ENCODE results near the gene ZNF827.

ZNF827 gene

DNA sequence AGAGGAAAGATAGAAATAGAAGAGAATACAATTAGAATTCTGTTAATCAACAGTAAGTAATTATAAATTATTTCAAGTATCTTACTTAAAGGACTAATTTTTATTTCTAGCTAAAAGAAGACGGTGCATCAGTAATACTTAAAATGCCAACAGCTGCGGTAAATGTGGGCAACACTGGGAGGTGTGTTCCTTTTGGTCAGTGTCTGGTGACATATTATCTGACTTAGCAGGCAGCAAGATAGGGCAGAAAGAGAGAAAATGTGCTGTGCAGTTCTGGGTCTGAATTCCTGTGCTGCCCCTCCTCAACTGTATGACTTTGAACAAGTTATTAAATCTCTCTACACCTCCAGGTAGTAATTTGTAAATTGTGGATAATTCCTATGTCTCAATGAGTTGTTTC, 120.6 kb downstream of the ZNF827 start (continued):
- TF ChIP-seq, protein P1, sequence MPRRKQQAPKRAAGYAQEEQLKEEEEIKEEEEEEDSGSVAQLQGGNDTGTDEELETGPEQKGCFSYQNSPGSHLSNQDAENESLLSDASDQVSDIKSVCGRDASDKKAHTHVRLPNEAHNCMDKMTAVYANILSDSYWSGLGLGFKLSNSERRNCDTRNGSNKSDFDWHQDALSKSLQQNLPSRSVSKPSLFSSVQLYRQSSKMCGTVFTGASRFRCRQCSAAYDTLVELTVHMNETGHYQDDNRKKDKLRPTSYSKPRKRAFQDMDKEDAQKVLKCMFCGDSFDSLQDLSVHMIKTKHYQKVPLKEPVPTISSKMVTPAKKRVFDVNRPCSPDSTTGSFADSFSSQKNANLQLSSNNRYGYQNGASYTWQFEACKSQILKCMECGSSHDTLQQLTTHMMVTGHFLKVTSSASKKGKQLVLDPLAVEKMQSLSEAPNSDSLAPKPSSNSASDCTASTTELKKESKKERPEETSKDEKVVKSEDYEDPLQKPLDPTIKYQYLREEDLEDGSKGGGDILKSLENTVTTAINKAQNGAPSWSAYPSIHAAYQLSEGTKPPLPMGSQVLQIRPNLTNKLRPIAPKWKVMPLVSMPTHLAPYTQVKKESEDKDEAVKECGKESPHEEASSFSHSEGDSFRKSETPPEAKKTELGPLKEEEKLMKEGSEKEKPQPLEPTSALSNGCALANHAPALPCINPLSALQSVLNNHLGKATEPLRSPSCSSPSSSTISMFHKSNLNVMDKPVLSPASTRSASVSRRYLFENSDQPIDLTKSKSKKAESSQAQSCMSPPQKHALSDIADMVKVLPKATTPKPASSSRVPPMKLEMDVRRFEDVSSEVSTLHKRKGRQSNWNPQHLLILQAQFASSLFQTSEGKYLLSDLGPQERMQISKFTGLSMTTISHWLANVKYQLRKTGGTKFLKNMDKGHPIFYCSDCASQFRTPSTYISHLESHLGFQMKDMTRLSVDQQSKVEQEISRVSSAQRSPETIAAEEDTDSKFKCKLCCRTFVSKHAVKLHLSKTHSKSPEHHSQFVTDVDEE (CRISPR knock-in tag; IDR thresholded peaks at IDR 0.05), result no peak
- TF ChIP-seq RARB (CRISPR knock-in tag; IDR thresholded peaks at IDR 0.05) (no peak), ZNF70 (CRISPR knock-in tag; IDR thresholded peaks at IDR 0.05) (no peak), PPARA (CRISPR knock-in tag; IDR thresholded peaks at IDR 0.05; ENCODE audit: borderline replicate concordance) (no peak)

DNA sequence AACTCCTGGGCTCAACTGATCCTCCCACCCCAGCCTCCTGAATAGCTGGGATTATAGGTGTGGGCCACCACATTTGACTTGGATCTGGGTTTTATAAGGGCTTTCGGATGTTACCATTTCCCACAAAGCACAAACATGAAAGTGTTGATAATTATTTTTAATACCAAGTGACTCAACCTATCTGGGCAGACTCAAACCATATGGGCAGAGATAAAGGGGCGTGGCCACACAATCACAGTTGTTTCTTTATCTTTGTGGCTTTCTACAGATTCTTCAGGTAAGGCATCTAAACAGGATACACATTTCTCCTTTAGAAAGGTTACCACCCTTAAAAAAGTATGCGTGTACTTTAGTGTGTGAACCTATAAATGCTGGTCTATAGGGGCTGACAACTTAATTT, 122.5 kb downstream of the ZNF827 start:
- TF ChIP-seq PPARA (CRISPR knock-in tag; IDR thresholded peaks at IDR 0.05; ENCODE audit: borderline replicate concordance) (no peak), RARB (CRISPR knock-in tag; IDR thresholded peaks at IDR 0.05) (no peak), ISL1 (CRISPR knock-in tag; IDR thresholded peaks at IDR 0.05) (no peak)
- no peak for ATAC-seq

DNA sequence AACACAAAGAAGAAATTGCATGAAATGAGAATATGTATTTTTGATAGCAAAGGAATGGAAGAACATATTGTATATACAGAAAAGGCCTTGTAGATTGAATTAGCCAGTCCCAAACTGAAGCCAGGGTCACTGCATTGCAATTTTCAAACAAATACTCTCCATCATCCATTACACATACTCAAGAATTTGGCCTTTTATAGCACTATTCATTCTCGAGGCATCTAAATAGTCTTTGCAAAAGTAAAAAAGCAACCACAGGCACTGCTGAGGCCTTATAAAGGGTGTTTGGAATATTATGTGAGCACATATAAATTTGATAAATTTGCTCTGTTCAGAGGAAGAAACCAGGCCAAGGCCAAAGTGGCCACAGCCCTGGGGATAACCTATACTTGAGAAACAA, 123.0 kb downstream of the ZNF827 start:
- ATAC-seq, result no peak
- TF ChIP-seq ZC3H10 (CRISPR knock-in tag; IDR thresholded peaks at IDR 0.05) (no peak), ZFP3 (CRISPR knock-in tag; IDR thresholded peaks at IDR 0.05) (no peak), TOX (CRISPR knock-in tag; IDR thresholded peaks at IDR 0.05; ENCODE audit: borderline replicate concordance) (no peak), ESRRG (CRISPR knock-in tag; IDR thresholded peaks at IDR 0.05) (no peak), TCF4 (CRISPR knock-in tag; IDR thresholded peaks at IDR 0.05; ENCODE audit: borderline replicate concordance) (no peak), ARNTL (CRISPR knock-in tag; IDR thresholded peaks at IDR 0.05; ENCODE audit: borderline replicate concordance, low read depth) (no peak), OSR1 (CRISPR knock-in tag; IDR thresholded peaks at IDR 0.05) (no peak), GLIS3 (CRISPR knock-in tag; IDR thresholded peaks at IDR 0.05) (no peak), PPARA (CRISPR knock-in tag; IDR thresholded peaks at IDR 0.05; ENCODE audit: borderline replicate concordance) (no peak), BACH2 (CRISPR knock-in tag; IDR thresholded peaks at IDR 0.05; ENCODE audit: borderline replicate concordance) (no peak)
- TF ChIP-seq, protein P1 (CRISPR knock-in tag; IDR thresholded peaks at IDR 0.05), result no peak

DNA sequence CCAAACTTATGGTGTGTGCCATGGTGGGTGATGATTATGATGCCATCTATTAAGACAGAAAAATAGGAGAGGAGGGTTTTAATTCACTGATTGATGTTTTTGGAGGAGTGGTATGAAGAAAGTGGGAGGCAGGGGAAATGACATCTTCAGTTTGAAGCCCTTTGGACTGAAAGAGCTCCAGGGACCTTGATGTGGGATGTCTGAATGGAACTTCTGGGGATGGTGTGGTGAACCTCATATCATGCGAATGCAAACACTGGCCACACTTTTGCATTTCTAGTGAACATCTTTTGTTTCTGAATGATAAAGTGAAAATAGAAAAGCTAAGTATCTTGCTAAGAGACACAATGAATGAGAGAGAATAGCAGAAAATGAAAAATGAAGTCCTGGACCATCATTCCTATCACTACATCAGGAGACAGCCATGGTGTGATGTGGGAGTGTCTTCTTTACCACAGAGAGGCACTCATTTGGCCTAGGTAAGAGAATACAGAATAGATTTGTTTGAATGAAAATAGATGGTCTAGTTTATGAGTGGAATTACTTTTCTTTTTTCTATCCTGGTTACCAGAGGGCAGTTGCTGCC, 123.5 kb downstream of the ZNF827 start:
- no peak for TF ChIP-seq GLIS3 (CRISPR knock-in tag; IDR thresholded peaks at IDR 0.05)
- TF ChIP-seq, protein P2, sequence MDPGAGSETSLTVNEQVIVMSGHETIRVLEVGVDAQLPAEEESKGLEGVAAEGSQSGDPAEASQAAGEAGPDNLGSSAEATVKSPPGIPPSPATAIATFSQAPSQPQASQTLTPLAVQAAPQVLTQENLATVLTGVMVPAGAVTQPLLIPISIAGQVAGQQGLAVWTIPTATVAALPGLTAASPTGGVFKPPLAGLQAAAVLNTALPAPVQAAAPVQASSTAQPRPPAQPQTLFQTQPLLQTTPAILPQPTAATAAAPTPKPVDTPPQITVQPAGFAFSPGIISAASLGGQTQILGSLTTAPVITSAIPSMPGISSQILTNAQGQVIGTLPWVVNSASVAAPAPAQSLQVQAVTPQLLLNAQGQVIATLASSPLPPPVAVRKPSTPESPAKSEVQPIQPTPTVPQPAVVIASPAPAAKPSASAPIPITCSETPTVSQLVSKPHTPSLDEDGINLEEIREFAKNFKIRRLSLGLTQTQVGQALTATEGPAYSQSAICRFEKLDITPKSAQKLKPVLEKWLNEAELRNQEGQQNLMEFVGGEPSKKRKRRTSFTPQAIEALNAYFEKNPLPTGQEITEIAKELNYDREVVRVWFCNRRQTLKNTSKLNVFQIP (CRISPR knock-in tag; IDR thresholded peaks at IDR 0.05; ENCODE audit: borderline replicate concordance, low read depth), result no peak
- TF ChIP-seq ZFP30 (CRISPR knock-in tag; IDR thresholded peaks at IDR 0.05), result no peak
- no peak for TF ChIP-seq PPARA (CRISPR knock-in tag; IDR thresholded peaks at IDR 0.05; ENCODE audit: borderline replicate concordance)
- TF ChIP-seq ZNF70 (CRISPR knock-in tag; IDR thresholded peaks at IDR 0.05), result no peak
- TF ChIP-seq ZC3H10 (CRISPR knock-in tag; IDR thresholded peaks at IDR 0.05), result no peak
- TF ChIP-seq ZNF565 (CRISPR knock-in tag; conservative IDR thresholded peaks at IDR 0.05; ENCODE audit: low read depth), result no peak
- no peak for TF ChIP-seq RARB (CRISPR knock-in tag; IDR thresholded peaks at IDR 0.05)
- no peak for TF ChIP-seq ESRRG (CRISPR knock-in tag; IDR thresholded peaks at IDR 0.05)
- no peak for ATAC-seq

DNA sequence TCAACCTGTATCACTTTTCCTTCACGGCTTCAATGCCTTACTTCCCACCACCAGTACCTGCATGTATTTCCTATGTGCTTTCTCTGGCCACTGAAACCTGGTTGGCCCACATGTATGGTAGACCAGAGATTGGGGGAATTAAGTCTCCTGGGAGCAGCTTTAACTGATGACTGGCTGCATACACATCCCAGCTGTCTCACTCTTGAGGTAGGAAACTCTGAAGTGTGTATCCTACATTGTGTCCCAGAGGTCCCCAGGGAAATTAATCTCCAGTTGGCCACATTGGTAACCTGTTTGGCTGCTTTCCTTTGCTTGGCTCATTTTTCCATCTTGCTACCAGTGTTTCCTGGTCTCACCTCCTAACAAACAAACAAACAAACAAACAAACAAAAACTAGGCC, 124.4 kb downstream of the ZNF827 start:
- no peak for ATAC-seq
- TF ChIP-seq ZNF70 (CRISPR knock-in tag; IDR thresholded peaks at IDR 0.05), result no peak
- no peak for TF ChIP-seq ZFP30 (CRISPR knock-in tag; IDR thresholded peaks at IDR 0.05)
- no peak for TF ChIP-seq BACH2 (CRISPR knock-in tag; IDR thresholded peaks at IDR 0.05; ENCODE audit: borderline replicate concordance)
- TF ChIP-seq, protein P2 (CRISPR knock-in tag; IDR thresholded peaks at IDR 0.05; ENCODE audit: borderline replicate concordance, low read depth), result no peak
- no peak for TF ChIP-seq ARNTL (CRISPR knock-in tag; IDR thresholded peaks at IDR 0.05; ENCODE audit: borderline replicate concordance, low read depth)
- TF ChIP-seq TOX (CRISPR knock-in tag; IDR thresholded peaks at IDR 0.05; ENCODE audit: borderline replicate concordance), result no peak
- TF ChIP-seq, protein P3, sequence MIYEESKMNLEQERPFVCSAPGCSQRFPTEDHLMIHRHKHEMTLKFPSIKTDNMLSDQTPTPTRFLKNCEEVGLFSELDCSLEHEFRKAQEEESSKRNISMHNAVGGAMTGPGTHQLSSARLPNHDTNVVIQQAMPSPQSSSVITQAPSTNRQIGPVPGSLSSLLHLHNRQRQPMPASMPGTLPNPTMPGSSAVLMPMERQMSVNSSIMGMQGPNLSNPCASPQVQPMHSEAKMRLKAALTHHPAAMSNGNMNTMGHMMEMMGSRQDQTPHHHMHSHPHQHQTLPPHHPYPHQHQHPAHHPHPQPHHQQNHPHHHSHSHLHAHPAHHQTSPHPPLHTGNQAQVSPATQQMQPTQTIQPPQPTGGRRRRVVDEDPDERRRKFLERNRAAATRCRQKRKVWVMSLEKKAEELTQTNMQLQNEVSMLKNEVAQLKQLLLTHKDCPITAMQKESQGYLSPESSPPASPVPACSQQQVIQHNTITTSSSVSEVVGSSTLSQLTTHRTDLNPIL (CRISPR knock-in tag; IDR thresholded peaks at IDR 0.05; ENCODE audit: low read depth), result no peak
- no peak for TF ChIP-seq ISL1 (CRISPR knock-in tag; IDR thresholded peaks at IDR 0.05)
- no peak for TF ChIP-seq CSDC2 (CRISPR knock-in tag; IDR thresholded peaks at IDR 0.05)
- TF ChIP-seq ESRRG (CRISPR knock-in tag; IDR thresholded peaks at IDR 0.05), result no peak
- TF ChIP-seq SNAI2 (CRISPR knock-in tag; IDR thresholded peaks at IDR 0.05), result no peak
- TF ChIP-seq ZNF8 (CRISPR knock-in tag; IDR thresholded peaks at IDR 0.05), result no peak
- TF ChIP-seq RARB (CRISPR knock-in tag; IDR thresholded peaks at IDR 0.05), result no peak
- TF ChIP-seq OSR1 (CRISPR knock-in tag; IDR thresholded peaks at IDR 0.05), result no peak
